ENCODE measurements around the gene ART3. TPM values are rescaled to one million over a fixed set of nuclear protein-coding genes. Genes with fewer than 3 reads are reported as not detected.

ART3 gene
- total and polyA plus RNA-seq, 9 of the 15 experiments (the other 6 are each of a cell fraction or from before 2014, with no cell fraction given): 0.69 to 1.4 (median 1.1) TPM; not detected in 1

DNA sequence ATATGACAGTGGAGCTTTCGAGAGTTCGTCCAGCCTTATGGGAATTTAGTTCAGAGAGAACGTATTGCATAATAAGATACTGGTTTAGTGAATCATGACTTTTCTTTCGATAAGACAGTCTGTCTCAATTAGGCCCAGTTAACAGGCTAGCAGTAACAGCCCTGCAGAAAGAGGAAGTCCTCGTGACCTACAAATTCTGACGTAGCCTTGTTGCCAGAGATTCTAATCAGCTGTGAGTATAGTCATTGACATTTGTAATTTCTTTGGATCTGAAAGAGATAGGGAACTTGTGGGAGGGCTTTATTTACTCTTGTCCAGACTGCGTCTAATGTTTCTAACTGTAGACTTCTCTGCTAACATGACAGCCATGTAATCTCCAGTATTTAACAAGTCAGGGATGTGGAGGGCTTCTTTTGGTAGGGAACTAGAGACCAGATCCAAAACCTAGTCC lies 15.8 kb downstream of the ART3 start (continued):
- no peak for TF ChIP-seq COPS2 (conservative IDR thresholded peaks at IDR 0.05)
- peak; percentile 25 for TF ChIP-seq FOS (IDR thresholded peaks at IDR 0.05; ENCODE audit: extremely low read depth, insufficient read length)
- no peak for TF ChIP-seq KLF10 (CRISPR knock-in tag; IDR thresholded peaks at IDR 0.05)
- TF ChIP-seq, protein P1, sequence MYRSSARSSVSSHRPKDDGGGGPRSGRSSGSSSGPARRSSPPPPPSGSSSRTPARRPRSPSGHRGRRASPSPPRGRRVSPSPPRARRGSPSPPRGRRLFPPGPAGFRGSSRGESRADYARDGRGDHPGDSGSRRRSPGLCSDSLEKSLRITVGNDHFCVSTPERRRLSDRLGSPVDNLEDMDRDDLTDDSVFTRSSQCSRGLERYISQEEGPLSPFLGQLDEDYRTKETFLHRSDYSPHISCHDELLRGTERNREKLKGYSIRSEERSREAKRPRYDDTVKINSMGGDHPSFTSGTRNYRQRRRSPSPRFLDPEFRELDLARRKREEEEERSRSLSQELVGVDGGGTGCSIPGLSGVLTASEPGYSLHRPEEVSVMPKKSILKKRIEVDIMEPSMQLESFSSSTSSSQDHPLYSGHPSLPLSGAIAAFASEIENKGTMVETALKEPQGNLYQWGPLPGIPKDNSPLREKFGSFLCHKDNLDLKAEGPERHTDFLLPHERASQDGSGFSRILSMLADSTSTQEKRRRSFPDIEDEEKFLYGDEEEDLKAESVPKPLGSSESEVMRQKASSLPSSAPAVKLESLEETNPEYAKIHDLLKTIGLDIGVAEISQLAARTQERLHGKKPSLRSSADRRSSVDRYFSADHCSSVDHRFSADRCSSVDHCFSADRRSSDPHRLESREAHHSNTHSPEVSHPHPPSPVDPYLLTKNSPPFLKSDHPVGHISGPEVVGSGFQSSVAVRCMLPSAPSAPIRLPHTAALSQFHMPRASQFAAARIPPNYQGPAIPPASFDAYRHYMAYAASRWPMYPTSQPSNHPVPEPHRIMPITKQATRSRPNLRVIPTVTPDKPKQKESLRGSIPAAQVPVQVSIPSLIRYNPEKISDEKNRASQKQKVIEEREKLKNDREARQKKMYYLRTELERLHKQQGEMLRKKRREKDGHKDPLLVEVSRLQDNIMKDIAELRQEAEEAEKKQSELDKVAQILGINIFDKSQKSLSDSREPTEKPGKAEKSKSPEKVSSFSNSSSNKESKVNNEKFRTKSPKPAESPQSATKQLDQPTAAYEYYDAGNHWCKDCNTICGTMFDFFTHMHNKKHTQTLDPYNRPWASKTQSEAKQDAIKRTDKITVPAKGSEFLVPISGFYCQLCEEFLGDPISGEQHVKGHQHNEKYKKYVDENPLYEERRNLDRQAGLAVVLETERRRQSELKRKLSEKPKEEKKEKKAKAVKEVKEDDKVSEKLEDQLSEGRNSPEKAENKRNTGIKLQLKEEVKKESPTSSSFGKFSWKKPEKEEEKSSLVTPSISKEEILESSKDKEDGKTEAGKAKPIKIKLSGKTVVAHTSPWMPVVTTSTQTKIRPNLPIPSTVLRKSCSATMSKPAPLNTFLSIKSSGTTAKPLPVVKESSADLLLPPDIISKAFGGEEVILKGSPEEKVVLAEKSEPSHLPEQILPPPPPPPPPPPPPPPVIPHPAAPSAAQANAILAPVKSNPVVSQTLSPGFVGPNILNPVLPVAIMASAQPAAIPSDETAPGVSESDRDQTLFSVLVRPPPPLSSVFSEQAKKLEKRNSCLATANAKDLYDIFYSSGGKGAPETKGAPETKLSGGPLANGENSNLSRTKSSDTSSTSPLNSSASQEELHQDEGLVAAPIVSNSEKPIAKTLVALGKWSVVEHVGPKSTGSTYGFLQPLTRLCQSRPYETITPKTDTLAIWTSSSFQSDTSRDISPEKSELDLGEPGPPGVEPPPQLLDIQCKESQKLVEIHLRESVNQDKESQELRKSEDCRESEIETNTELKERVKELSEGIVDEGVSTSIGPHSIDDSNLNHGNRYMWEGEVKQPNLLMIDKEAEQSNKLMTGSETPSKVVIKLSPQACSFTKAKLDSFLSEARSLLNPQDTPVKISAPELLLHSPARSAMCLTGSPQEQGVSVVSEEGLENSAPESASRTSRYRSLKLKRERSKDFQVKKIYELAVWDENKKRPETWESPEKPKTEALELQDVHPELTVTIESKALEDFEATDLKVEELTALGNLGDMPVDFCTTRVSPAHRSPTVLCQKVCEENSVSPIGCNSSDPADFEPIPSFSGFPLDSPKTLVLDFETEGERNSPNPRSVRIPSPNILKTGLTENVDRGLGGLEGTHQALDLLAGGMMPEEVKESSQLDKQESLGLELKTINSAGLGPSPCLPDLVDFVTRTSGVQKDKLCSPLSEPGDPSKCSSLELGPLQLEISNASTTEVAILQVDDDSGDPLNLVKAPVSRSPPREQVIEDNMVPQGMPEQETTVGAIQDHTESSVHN (IDR thresholded peaks at IDR 0.05; ENCODE audit: borderline replicate concordance in 1 of 2, low read depth in 1 of 2): peak in 1 of 2 experiments; percentile 88; a peak in 2 of 4 replicates
- no peak for TF ChIP-seq ZC3H4 (CRISPR knock-in tag; IDR thresholded peaks at IDR 0.05; ENCODE audit: borderline replicate concordance)
- no peak for TF ChIP-seq HMGN3 (IDR thresholded peaks at IDR 0.05; ENCODE audit: borderline replicate concordance, extremely low read depth, insufficient read length, low read depth, low read length)
- TF ChIP-seq LEF1 (IDR thresholded peaks at IDR 0.05): peak; percentile 80; the same call in 1 of the 2 replicates
- no peak for TF ChIP-seq RBFOX2 (IDR thresholded peaks at IDR 0.05; ENCODE audit: low read depth, low read length)
- peak; percentile 58; the same call in 1 of the 2 replicates for TF ChIP-seq LCOR (CRISPR knock-in tag; IDR thresholded peaks at IDR 0.05)
- TF ChIP-seq RAD21 (CRISPR knock-in tag; conservative IDR thresholded peaks at IDR 0.05 in 1 of 2, IDR thresholded peaks at IDR 0.05 in 1 of 2): no peak
- TF ChIP-seq KLF13 (tag; IDR thresholded peaks at IDR 0.05; ENCODE audit: borderline replicate concordance, low read depth): no peak
- no peak for TF ChIP-seq ZNF140 (CRISPR knock-in tag; IDR thresholded peaks at IDR 0.05)
- TF ChIP-seq RFX7 (CRISPR knock-in tag; IDR thresholded peaks at IDR 0.05): no peak
- TF ChIP-seq MCM3 (IDR thresholded peaks at IDR 0.05): no peak
- TF ChIP-seq STAG1 (CRISPR knock-in tag; IDR thresholded peaks at IDR 0.05; ENCODE audit: borderline replicate concordance): no peak
- TF ChIP-seq ZNF41 (CRISPR knock-in tag; conservative IDR thresholded peaks at IDR 0.05): no peak
- TF ChIP-seq PHTF2 (CRISPR knock-in tag; IDR thresholded peaks at IDR 0.05): no peak
- TF ChIP-seq RNF219 (CRISPR knock-in tag; IDR thresholded peaks at IDR 0.05): no peak
